ENCODE data around the gene LYAR.

The LYAR gene

GRCh38 chr4:4317496-4318232 lies 27.7 kb upstream of the LYAR start:
- DNase-seq (ENCODE audit: extremely low spot score, insufficient read length, low read depth) = no peak

GRCh38 chr4:4316150-4316495 lies 26.2 kb upstream of the LYAR start:
- FAIRE-seq = no peak
- DNase-seq (ENCODE audit: extremely low spot score, insufficient read length, low read depth) = no peak

More at GRCh38 chr4:4317496-4318232, 27.7 kb upstream of the LYAR start:
- no peak for FAIRE-seq

GRCh38 chr4:4315461-4316149 lies 25.7 kb upstream of the LYAR start:
- FAIRE-seq = no peak
- DNase-seq (ENCODE audit: extremely low spot score, insufficient read length, low read depth) = no peak

GRCh38 chr4:4311193-4311592 lies 21.2 kb upstream of the LYAR start:
- FAIRE-seq (no peak), DNase-seq (ENCODE audit: extremely low spot score, insufficient read length, low read depth) (no peak)

- no peak for FAIRE-seq
- DNase-seq (ENCODE audit: extremely low spot score, insufficient read length, low read depth) = no peak
These were observed 19.0 kb upstream of the LYAR start for GRCh38 chr4:4308800-4309441.

GRCh38 chr4:4306920-4307319 lies 17.0 kb upstream of the LYAR start:
- DNase-seq (ENCODE audit: extremely low spot score, insufficient read length, low read depth) (no peak), FAIRE-seq (no peak)

GRCh38 chr4:4302416-4302815 lies 12.5 kb upstream of the LYAR start:
- FAIRE-seq (no peak), DNase-seq (ENCODE audit: extremely low spot score, insufficient read length, low read depth) (no peak)

- DNase-seq (ENCODE audit: extremely low spot score, insufficient read length, low read depth) = no peak
- FAIRE-seq = no peak
These were observed 12.0 kb upstream of the LYAR start for GRCh38 chr4:4302001-4302400.

- DNase-seq (ENCODE audit: extremely low spot score, insufficient read length, low read depth) (no peak), FAIRE-seq (no peak)
These were observed 9.1 kb upstream of the LYAR start for GRCh38 chr4:4299006-4299405.

- DNase-seq (ENCODE audit: extremely low spot score, insufficient read length, low read depth) = no peak
- no peak for FAIRE-seq
These were observed 6.4 kb upstream of the LYAR start for GRCh38 chr4:4296283-4296846.

GRCh38 chr4:4293279-4293678 lies 3.3 kb upstream of the LYAR start:
- FAIRE-seq = no peak
- DNase-seq (ENCODE audit: extremely low spot score, insufficient read length, low read depth) = no peak

GRCh38 chr4:4289597-4289940 lies 385 bp downstream of the LYAR start:
- DNase-seq (ENCODE audit: extremely low spot score, insufficient read length, low read depth) = no peak
- FAIRE-seq = no peak

- FAIRE-seq = no peak
- no peak for DNase-seq (ENCODE audit: extremely low spot score, insufficient read length, low read depth)
These were observed 899 bp downstream of the LYAR start for GRCh38 chr4:4289055-4289454.

- FAIRE-seq (no peak), DNase-seq (ENCODE audit: extremely low spot score, insufficient read length, low read depth) (no peak)
These were observed 1.9 kb downstream of the LYAR start for GRCh38 chr4:4288098-4288497.

- FAIRE-seq (no peak), DNase-seq (ENCODE audit: extremely low spot score, insufficient read length, low read depth) (no peak)
These were observed 4.9 kb downstream of the LYAR start for GRCh38 chr4:4284827-4285618.

- DNase-seq (ENCODE audit: extremely low spot score, insufficient read length, low read depth) (no peak), FAIRE-seq (no peak)
These were observed 8.2 kb downstream of the LYAR start for GRCh38 chr4:4281787-4282186.

GRCh38 chr4:4277531-4277930 lies 12.4 kb downstream of the LYAR start:
- DNase-seq (ENCODE audit: extremely low spot score, insufficient read length, low read depth) (no peak), FAIRE-seq (no peak)

- DNase-seq (ENCODE audit: extremely low spot score, insufficient read length, low read depth) (no peak), FAIRE-seq (no peak)
These were observed 15.7 kb downstream of the LYAR start for GRCh38 chr4:4274226-4274625.

- DNase-seq (ENCODE audit: extremely low spot score, insufficient read length, low read depth) = no peak
- no peak for FAIRE-seq
These were observed 18.0 kb downstream of the LYAR start for GRCh38 chr4:4271912-4272311.

GRCh38 chr4:4270529-4270928 lies 19.4 kb downstream of the LYAR start:
- no peak for FAIRE-seq
- DNase-seq (ENCODE audit: extremely low spot score, insufficient read length, low read depth) = no peak
